HFFc6 (cell line): ENCODE measurements around the gene EDA2R. TPM values are rescaled to one million over a fixed set of nuclear protein-coding genes. Genes with fewer than 3 reads are reported as not detected.

Experiments used
- DNase-seq: peaks from one replicate; pipeline ENCODE4 v3.0.0-alpha.2; 2018
- H3K27ac Mint-ChIP-seq: 2 replicates; pipeline ENCODE4 v1.8.0; 2020; ENCODE audit warnings: mild to moderate bottlenecking, mixed read lengths
- H3K27me3 Mint-ChIP-seq: 2 replicates; pipeline ENCODE4 v1.8.0; 2021; ENCODE audit warnings: mild to moderate bottlenecking, moderate library complexity, mixed read lengths; ENCODE audit not compliant: insufficient read depth
- H3K36me3 Mint-ChIP-seq: 2 replicates; pipeline ENCODE4 v1.8.0; 2021; ENCODE audit warnings: low read depth, mixed read lengths
- H3K4me1 Mint-ChIP-seq: 2 replicates; pipeline ENCODE4 v1.8.0; 2020; ENCODE audit warnings: low read depth, mixed read lengths
- H3K4me3 Mint-ChIP-seq: 2 replicates; pipeline ENCODE4 v1.8.0; 2020; ENCODE audit warnings: mild to moderate bottlenecking, moderate library complexity, mixed read lengths
- H3K9me3 Mint-ChIP-seq: 2 replicates; pipeline ENCODE4 v1.8.0; 2020; ENCODE audit warnings: mild to moderate bottlenecking, mixed read lengths
- total RNA-seq, 6 experiments: library from RNA; stranded (reverse); fragmentation: NEBNext Ultra II Directional; extraction: Animal tissue kit (Norgen Biotek cat#: 25700); gene quantifications; 2 replicates in 1 of 6; 3 replicates in 5 of 6; pipeline ENCODE4 v1.2.3, GENCODE V29; 2021
- TF ChIP-seq, protein P1 (sequence below): fragments of 200-600 bp; sonication (generic); IDR thresholded peaks from 2 replicates; pipeline ENCODE4 v1.5.0; 2021; ENCODE audit warnings: antibody characterized with exemption, mild to moderate bottlenecking

EDA2R gene
- total RNA-seq, 6 experiments from 2014 or later: 23.2 to 28.2 (median 24.1) TPM

DNA sequence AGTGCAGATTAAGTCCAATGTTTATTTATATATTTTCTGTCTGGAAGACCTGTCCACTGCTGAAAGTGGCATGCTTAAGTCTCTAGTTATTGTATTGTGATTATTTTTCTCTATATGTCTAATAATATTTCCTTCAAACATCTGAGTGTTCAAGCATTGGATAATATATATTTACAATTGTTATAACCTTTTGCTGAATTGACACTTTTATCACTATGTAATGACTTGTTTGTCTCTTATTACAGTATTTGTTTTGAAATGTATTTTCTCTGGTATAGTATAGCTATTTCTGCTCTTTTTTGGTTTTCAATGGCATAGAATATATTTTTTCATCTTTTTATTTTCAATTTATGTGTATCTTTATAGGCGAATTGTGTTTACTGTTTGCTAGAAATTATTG, 59.7 kb downstream of the EDA2R start:
- no peaks in the 10 kb centered on the region for H3K36me3 Mint-ChIP-seq
- H3K27me3 Mint-ChIP-seq: peaks cover 5% of the 10 kb centered on the region
- no peak overlapping the region for H3K4me3 Mint-ChIP-seq
- TF ChIP-seq, protein P1, sequence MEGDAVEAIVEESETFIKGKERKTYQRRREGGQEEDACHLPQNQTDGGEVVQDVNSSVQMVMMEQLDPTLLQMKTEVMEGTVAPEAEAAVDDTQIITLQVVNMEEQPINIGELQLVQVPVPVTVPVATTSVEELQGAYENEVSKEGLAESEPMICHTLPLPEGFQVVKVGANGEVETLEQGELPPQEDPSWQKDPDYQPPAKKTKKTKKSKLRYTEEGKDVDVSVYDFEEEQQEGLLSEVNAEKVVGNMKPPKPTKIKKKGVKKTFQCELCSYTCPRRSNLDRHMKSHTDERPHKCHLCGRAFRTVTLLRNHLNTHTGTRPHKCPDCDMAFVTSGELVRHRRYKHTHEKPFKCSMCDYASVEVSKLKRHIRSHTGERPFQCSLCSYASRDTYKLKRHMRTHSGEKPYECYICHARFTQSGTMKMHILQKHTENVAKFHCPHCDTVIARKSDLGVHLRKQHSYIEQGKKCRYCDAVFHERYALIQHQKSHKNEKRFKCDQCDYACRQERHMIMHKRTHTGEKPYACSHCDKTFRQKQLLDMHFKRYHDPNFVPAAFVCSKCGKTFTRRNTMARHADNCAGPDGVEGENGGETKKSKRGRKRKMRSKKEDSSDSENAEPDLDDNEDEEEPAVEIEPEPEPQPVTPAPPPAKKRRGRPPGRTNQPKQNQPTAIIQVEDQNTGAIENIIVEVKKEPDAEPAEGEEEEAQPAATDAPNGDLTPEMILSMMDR: no peak
- 0 out of 2 replicates have a peak, but pooled peaks cover 6% of the 10 kb centered on the region for H3K9me3 Mint-ChIP-seq
- DNase-seq: no peak
- no peaks in the 10 kb centered on the region for H3K4me1 Mint-ChIP-seq
- H3K27ac Mint-ChIP-seq: no peak overlapping the region

DNA sequence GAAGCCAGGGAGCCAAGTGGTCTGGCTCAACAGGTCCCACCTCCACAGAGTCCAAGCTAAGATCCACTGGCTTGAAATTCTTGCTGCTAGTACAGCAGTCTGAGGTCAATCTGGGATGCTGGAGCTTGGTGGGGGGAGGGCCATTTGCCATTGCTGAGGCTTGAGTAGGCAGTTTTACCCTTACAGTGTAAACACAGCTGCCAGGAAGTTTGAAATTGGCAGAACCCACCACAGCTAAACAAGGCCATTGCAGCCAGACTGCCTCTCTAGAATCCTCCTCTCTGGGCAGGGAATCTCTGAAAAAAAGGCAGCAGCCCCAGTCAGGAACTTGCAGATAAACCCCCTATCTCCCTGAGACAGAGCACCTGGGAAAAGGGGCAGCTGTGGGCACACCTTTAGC, 84.9 kb downstream of the EDA2R start:
- Mint-ChIP-seq H3K27me3 (no peaks in the 10 kb centered on the region), H3K4me3 (no peak overlapping the region), H3K9me3 (no peaks in the 10 kb centered on the region), H3K36me3 (no peaks in the 10 kb centered on the region), H3K4me1 (no peaks in the 10 kb centered on the region), H3K27ac (no peak overlapping the region)
- TF ChIP-seq, protein P1: no peak
- DNase-seq: no peak

DNA sequence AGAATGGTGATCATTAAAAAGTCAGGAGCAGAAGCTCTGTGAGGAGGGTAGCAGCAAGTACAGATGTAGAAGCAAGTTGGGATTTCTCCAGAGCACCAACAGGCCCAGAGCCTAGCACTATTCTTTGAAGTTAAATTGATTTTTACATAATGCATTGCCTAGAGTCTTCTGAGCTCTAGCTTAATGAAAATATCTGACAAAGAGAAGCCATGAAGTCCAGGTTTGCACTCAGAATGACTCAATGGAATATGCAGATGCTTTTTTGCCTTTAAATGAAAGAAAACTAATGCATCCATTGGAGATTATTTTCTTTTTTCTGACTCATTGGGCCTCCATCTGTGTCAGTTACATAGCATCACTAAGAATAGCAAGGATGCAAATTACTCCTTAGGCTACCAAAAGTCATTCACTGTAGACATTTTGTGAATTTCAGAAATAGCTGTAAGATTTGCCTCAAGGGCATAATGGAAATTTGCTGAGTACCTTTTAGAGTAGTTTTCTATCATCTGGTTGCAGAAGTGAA, 91.0 kb downstream of the EDA2R start:
- Mint-ChIP-seq H3K9me3 (no peaks in the 10 kb centered on the region), H3K36me3 (no peaks in the 10 kb centered on the region), H3K27me3 (no peaks in the 10 kb centered on the region), H3K27ac (no peak overlapping the region), H3K4me3 (no peak overlapping the region), H3K4me1 (no peaks in the 10 kb centered on the region)
- DNase-seq: no peak
- TF ChIP-seq, protein P1: no peak
